ENCODE results near the gene SCAP. TPM values are rescaled to one million over a fixed set of nuclear protein-coding genes. Genes with fewer than 3 reads are reported as not detected.

SCAP gene
- total and polyA plus RNA-seq, 2 of the 13 experiments (the other 11 are each of a cell fraction or from before 2014, with no cell fraction given), result 40.4 to 53.3 TPM

GRCh38 chr3:47381317-47382157, 94.2 kb downstream of the SCAP start (continued):
- TF ChIP-seq KLF16 (CRISPR knock-in tag; IDR thresholded peaks at IDR 0.05) (peak in 1 of 2 experiments; percentile 4; a peak in 1 of 4 replicates), ISL2 (CRISPR knock-in tag; IDR thresholded peaks at IDR 0.05) (no peak; the same call in 1 of the 2 replicates), ATF1 (CRISPR knock-in tag; IDR thresholded peaks at IDR 0.05) (no peak), FOSL2 (CRISPR knock-in tag; IDR thresholded peaks at IDR 0.05) (no peak), SALL1 (CRISPR knock-in tag; IDR thresholded peaks at IDR 0.05) (no peak; the same call in 1 of the 2 replicates), ZNF652 (CRISPR knock-in tag; IDR thresholded peaks at IDR 0.05; ENCODE audit: borderline replicate concordance, low read depth) (no peak), SAP130 (CRISPR knock-in tag; IDR thresholded peaks at IDR 0.05; ENCODE audit: low read depth) (peak; percentile 79), ZNF878 (CRISPR knock-in tag; IDR thresholded peaks at IDR 0.05) (peak; percentile 21; the same call in 1 of the 2 replicates), MATR3 (CRISPR knock-in tag; IDR thresholded peaks at IDR 0.05) (no peak), STAG1 (CRISPR knock-in tag; IDR thresholded peaks at IDR 0.05) (no peak), RFX5 (IDR thresholded peaks at IDR 0.05; ENCODE audit: low read depth, low read length) (no peak), HDAC1 (CRISPR knock-in tag; IDR thresholded peaks at IDR 0.05) (peak; percentile 35; the same call in 1 of the 2 replicates), FOXO1 (CRISPR knock-in tag; IDR thresholded peaks at IDR 0.05) (no peak), FOXP4 (CRISPR knock-in tag; IDR thresholded peaks at IDR 0.05) (no peak), ZNF720 (CRISPR knock-in tag; IDR thresholded peaks at IDR 0.05) (no peak), ERF (CRISPR knock-in tag; IDR thresholded peaks at IDR 0.05) (no peak), HNRNPUL1 (IDR thresholded peaks at IDR 0.05; ENCODE audit: low read depth, low read length) (no peak), RFX1 (IDR thresholded peaks at IDR 0.05) (no peak), ZNF274 (CRISPR knock-in tag; IDR thresholded peaks at IDR 0.05) (peak; percentile 6; the same call in 1 of the 2 replicates), TAF1 (CRISPR knock-in tag; IDR thresholded peaks at IDR 0.05) (no peak), ZNF101 (CRISPR knock-in tag; IDR thresholded peaks at IDR 0.05; ENCODE audit: borderline replicate concordance, low read depth) (0 out of 2 replicates have a peak, but pooled peaks have one; percentile 49), ZNF232 (CRISPR knock-in tag; IDR thresholded peaks at IDR 0.05; ENCODE audit: borderline replicate concordance) (no peak)
- TF ChIP-seq, protein P1, sequence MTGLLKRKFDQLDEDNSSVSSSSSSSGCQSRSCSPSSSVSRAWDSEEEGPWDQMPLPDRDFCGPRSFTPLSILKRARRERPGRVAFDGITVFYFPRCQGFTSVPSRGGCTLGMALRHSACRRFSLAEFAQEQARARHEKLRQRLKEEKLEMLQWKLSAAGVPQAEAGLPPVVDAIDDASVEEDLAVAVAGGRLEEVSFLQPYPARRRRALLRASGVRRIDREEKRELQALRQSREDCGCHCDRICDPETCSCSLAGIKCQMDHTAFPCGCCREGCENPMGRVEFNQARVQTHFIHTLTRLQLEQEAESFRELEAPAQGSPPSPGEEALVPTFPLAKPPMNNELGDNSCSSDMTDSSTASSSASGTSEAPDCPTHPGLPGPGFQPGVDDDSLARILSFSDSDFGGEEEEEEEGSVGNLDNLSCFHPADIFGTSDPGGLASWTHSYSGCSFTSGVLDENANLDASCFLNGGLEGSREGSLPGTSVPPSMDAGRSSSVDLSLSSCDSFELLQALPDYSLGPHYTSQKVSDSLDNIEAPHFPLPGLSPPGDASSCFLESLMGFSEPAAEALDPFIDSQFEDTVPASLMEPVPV (CRISPR knock-in tag; IDR thresholded peaks at IDR 0.05), result no peak
- TF ChIP-seq, protein P2, sequence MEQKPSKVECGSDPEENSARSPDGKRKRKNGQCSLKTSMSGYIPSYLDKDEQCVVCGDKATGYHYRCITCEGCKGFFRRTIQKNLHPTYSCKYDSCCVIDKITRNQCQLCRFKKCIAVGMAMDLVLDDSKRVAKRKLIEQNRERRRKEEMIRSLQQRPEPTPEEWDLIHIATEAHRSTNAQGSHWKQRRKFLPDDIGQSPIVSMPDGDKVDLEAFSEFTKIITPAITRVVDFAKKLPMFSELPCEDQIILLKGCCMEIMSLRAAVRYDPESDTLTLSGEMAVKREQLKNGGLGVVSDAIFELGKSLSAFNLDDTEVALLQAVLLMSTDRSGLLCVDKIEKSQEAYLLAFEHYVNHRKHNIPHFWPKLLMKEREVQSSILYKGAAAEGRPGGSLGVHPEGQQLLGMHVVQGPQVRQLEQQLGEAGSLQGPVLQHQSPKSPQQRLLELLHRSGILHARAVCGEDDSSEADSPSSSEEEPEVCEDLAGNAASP (CRISPR knock-in tag; IDR thresholded peaks at IDR 0.05; ENCODE audit: borderline replicate concordance), result no peak
- TF ChIP-seq, protein P3, sequence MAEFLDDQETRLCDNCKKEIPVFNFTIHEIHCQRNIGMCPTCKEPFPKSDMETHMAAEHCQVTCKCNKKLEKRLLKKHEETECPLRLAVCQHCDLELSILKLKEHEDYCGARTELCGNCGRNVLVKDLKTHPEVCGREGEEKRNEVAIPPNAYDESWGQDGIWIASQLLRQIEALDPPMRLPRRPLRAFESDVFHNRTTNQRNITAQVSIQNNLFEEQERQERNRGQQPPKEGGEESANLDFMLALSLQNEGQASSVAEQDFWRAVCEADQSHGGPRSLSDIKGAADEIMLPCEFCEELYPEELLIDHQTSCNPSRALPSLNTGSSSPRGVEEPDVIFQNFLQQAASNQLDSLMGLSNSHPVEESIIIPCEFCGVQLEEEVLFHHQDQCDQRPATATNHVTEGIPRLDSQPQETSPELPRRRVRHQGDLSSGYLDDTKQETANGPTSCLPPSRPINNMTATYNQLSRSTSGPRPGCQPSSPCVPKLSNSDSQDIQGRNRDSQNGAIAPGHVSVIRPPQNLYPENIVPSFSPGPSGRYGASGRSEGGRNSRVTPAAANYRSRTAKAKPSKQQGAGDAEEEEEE (CRISPR knock-in tag; IDR thresholded peaks at IDR 0.05; ENCODE audit: borderline replicate concordance), result no peak

Data from HepG2 (cell line).